ENCODE measurements around the gene LIN52. TPM values are rescaled to one million over a fixed set of nuclear protein-coding genes. Genes with fewer than 3 reads are reported as not detected.

The LIN52 gene
- total RNA-seq, 4 donors from 2014 or later = 8.3 to 13.4 (median 9.9) TPM

- TF ChIP-seq CTCF (IDR thresholded peaks at IDR 0.05; ENCODE audit: low read depth) = no peak
Measured at GRCh38 chr14:74219277-74220205, 134.8 kb downstream of the LIN52 start.

DNA sequence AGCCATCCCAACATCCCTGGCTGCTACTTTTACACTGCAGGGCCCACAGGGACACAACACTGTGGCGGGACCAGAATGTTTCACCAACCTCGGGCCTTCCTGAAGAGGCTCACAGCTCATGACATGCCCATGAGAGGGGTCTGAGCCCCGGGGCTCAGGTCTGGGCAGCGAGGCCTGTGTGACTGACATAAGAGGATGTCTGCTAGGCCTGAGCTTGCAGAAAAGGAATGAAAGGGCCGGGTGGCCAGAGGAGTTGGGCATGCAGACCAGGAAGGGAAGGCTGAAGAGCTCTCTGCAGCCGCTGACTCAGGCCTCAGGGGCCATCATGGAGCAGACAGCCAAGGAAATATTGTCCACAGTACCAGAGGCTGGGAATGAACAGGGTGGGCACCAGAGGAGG lies 136.2 kb downstream of the LIN52 start:
- no peak for TF ChIP-seq CTCF (IDR thresholded peaks at IDR 0.05; ENCODE audit: low read depth)

GRCh38 chr14:74221741-74222140 lies 137.0 kb downstream of the LIN52 start:
- no peak for TF ChIP-seq CTCF (IDR thresholded peaks at IDR 0.05; ENCODE audit: low read depth)

GRCh38 chr14:74223016-74223415 lies 138.3 kb downstream of the LIN52 start:
- TF ChIP-seq CTCF (IDR thresholded peaks at IDR 0.05; ENCODE audit: low read depth) = no peak

DNA sequence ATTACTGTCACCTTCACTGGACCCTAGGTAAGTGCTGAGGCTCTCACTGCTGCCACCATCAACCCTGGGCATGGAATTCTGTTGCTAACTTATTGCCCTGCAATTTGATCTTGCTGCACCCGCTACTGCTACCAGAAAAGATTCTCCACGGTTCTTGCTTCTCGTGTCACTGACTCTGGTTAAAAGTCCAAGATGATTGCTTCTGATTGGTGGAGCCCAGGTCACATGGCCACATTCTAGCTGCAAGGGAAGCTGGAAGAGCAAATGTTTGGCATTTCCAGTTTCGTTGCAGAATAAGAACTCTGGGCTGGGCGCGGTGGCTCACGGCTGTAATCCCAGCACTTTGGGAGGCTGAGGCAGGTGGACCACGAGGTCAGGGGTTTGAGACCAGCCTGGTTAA lies 147.0 kb downstream of the LIN52 start:
- no peak for TF ChIP-seq CTCF (IDR thresholded peaks at IDR 0.05; ENCODE audit: low read depth)

DNA sequence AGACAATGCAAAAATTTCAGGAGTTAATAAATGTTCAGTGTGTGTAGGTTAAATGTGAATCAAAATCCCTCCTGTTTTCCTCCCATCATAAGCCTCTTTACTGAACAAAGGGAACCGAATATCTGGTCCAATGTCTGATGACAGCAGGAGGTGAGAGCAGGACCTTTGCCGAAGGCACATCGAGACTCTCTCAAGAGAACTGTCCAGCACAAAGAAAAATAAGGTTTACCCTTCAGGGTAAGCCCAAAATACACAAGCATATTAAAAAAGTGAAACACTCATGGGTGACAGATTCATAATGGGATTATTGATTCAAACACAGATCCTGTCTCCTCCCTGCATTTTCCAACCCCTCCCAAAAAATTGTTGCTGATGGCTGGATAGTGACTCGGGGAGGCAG lies 150.3 kb downstream of the LIN52 start:
- no peak for TF ChIP-seq CTCF (IDR thresholded peaks at IDR 0.05; ENCODE audit: low read depth)

GRCh38 chr14:74237441-74237840 lies 152.7 kb downstream of the LIN52 start:
- no peak for TF ChIP-seq CTCF (IDR thresholded peaks at IDR 0.05; ENCODE audit: low read depth)
